Cerebellar nuclear complex (tissue), 1 donor: Measurements from ENCODE around the gene SHF.
"Not testable (repeated sequence)": the region's sequence is repeated elsewhere in the genome, so short reads cannot be mapped to it uniquely, and the experiment has no call there.

Source experiments
- DNase-seq, 2 experiments: peaks; one replicate each; lab custom pipeline; 2025; lab: John Stamatoyannopoulos, UW

The SHF gene

DNA sequence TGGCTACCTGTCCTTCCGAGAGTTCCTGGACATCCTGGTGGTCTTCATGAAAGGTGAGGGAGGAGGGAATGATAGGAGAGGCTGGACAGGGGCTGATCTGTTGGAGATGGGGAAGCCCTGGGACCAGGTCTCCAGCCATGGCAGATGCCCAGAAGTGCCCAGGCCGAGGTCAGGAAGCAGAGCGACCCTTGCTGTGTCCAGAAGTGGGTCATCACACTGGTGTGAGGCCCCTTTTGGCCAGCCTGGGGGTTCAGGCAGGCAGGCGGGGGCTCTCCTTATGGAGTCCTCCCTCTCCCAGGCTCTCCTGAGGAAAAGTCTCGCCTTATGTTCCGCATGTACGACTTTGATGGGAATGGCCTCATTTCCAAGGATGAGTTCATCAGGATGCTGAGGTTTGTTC, 40.2 kb downstream of the SHF start:
- DNase-seq = no peak

DNA sequence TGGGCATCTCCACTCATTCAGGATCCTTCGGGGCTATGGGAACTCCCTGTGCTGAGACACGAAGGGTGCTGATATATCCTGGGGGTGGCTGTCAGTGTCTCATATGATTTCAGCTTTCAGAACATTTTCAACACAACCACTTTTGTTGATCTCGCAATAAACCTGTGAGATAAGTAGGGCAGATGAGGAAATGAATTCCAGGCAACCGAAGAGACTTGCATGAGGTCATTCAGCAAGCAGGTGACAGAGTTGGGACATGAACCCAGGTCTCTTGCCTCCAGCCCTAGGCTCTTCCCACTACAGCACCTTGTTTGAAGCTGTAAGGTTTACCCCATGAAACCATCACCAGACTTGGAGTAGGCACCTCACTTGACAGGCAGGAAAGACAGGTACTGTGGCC, 41.4 kb downstream of the SHF start:
- DNase-seq = no peak

DNA sequence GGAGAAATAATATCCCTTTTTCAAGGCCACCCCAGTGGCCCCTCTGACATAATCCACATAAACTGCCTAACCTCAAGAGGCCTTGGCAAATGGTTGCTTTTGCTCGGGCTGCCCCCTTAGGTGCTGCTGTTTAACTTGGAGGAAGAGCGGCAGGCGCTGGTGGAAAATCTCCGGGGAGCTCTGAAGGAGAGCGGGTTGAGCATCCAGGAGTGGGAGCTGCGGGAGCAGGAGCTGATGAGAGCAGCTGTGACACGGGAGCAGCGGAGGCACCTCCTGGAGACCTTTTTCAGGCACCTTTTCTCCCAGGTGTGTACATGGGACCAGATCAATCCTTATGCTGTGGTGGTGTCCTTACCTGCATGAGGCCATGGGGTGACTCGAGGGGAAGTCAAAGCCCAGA, 43.0 kb downstream of the SHF start:
- no peak for DNase-seq

DNA sequence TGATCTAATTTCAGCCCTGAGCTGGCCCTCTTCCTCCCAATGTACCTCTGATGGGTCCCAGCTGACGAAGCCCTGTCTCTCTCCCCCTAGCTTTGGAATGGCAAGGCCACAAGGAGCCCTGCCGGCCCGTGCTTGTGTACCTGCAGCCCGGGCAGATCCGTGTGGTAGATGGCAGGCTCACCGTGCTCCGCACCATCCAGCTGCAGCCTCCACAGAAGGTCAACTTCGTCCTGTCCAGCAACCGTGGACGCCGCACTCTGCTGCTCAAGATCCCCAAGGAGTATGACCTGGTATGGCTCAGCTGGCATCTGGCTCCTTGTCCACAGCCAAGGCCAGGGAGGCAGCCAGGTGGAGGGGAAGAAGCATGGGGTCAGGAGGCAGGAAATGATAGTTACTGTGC, 43.8 kb downstream of the SHF start:
- DNase-seq = no peak

GRCh38 chr15:45143056-45143455, 44.7 kb downstream of the SHF start:
- no peak for DNase-seq

GRCh38 chr15:45141386-45141785, 46.4 kb downstream of the SHF start:
- DNase-seq = no peak

DNA sequence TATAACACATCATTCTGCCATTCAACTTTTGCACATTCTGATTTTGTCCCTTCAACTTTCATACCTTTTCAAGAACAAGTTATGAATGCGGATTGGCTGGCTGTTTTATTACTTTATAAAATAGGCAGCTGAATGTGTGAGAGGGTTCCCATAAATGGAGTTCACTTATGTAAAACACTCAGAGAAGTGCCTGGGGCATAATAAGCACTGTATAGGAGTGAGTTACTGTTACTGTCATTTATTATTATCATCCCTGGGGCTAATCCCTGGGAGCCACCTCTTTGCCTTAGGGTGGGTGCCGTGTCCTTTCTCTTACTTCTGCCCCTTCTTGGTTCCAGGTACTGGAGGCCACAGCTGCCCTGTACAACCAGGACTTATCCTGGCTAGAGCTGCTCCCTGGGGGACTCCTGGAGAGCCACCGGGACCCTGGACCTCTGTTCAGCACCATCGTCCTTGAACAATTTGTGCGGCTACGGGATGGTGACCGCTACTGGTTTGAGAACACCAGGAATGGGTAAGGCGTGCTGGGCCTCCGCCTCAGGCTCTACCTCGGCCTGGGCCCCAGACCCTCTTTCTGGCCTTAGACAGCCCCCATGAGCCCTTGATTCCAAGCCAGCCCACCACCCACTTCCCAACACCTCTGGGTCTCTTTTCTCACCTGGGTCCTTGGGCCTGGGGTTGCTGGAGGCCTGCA, 47.1 kb downstream of the SHF start:
- no peak for DNase-seq

DNA sequence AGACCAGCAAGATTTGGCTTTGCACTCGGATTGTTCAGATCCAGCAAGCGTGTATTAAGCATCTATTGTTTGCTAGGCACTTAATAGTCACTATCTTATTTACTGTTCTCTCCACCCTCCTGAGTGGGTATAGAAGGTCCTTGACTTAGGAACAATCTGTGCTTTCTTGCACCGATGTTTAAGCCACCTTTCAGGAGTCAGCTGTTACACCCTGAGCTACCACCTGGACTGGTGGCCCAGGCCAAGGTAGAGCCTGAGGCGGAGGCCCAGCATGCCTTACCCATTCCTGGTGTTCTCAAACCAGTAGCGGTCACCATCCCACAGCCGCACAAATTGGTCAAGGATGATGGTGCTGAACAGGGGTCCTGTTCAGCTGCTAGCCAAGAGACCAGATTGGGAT, 48.0 kb downstream of the SHF start:
- no peak for DNase-seq

- no peak for DNase-seq
These were observed 48.7 kb downstream of the SHF start for GRCh38 chr15:45138814-45139765.

- DNase-seq = no peak
These were observed 50.1 kb downstream of the SHF start for GRCh38 chr15:45137703-45138102.

GRCh38 chr15:45136378-45136764, 51.4 kb downstream of the SHF start:
- DNase-seq = no peak

GRCh38 chr15:45135705-45136377, 51.9 kb downstream of the SHF start:
- DNase-seq = not testable (repeated sequence)

- no peak for DNase-seq
These were observed 52.8 kb downstream of the SHF start for GRCh38 chr15:45134682-45135604.

GRCh38 chr15:45134046-45134445, 53.7 kb downstream of the SHF start:
- DNase-seq = no peak

DNA sequence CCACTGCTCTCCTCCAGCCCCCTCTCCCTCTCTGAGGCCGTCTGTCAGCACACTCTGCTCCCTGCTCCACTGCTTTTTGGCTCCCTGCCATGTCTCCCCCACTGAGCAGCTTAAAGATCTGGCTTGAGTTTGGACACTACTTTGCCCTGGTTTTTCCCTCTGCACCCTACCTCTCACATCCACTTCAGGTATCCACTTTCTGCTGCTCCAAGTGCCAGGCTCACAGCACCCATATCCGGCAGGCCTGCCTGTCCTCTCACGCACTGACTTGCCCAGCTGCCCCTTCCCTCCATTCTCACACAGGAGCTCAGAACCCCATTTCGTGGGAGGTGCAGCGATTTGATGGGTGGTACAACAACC, 54.2 kb downstream of the SHF start:
- DNase-seq = no peak

DNA sequence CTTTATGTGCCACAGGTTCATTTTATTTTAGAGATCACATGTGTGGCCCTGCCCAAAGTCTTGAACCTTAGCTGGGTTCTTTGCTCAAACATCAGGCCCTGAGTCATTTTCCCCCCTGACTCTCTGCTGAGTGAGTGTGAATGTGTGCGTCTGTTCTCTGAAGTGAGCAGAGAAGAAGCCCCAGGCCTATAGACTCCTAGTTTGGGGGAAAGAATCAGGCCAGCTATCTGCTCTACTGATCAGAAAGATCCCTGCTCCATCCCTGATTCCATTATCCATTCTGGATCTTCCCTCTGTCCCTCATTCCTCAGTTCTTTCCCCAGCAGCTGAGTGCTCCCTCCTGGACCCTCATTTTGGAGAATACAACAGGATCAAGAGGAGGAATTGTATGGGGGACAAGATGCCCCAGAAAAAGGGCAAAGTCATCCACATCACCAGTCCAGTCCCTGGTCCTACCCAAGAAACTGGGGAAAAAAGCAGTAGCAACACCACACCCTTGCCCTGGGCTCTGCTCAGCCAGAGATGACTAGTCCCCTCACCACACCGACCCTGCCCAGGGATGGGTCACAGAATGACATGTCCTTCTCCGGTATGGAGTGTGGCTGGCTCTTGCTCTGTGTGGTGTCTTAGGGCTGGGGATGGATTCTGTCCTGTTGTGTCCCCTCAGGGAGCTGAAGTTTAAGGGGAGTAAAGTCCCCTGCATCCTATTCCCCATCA, 54.8 kb downstream of the SHF start:
- DNase-seq = no peak

- no peak for DNase-seq
These were observed 56.3 kb downstream of the SHF start for GRCh38 chr15:45131510-45131909.

DNA sequence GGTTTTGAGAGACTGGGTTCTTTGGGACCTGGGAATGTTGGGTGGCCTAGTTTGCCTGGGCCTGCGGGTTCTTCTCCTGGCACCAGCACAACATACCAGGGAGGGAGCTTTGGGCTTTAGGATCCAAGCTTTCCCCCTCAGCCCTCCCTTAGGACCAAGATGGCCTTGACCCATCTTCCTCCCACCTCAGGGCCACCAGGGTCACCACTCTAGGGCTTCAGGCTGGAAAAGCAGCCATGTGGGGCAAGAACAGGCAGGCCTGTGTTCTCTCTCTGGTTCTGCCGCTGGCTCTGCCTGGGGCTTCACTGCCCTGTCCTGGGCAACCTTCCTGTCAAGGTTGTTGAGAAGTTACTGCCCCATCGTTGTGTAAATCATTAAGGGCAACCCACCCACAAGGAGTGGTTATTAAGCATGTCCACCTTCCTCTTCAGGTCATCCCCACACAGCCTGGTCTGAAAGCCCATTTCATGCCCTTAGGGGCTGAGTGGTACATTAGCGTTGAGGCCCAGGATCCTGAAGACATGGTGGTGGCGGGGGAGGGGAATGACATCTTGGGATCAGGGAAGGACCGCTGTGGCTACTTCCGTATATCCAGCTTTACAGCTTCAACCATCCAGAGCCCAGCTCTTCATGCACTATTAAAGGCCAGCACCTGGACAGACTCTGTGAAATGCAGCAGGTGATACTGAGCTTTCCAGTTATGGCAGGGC, 57.3 kb downstream of the SHF start:
- no peak for DNase-seq

DNA sequence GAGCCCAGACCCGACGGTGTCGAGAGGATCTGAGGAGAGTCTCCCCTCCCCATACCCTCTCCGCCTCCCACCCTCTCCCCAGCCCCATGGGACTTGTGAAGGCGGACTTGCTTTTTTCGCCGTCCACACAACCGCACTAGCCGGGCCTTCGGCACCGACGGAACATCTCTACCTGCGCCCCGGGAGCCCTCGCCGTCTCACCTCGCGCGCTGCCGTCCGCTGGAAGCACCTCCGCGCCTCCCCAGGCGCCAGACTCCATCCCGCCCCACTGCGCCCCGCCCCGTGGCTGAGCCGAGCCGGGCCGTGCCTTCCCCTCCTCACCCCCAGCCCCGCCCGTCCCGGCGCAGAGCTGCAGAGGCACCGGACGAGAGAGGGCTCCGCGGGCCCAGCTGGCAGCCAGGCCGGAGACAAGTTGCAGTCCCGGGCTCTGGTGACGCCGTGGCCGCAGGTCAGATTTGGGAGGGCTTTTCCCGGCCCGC, 58.1 kb downstream of the SHF start, which contains the start of the genes DUOX1 and DUOXA1:
Gene DUOX1, plus strand, starts transcription at position 344 of the 479 bp plus-strand sequence. CDS start 1,973 bp downstream, outside the sequence.
Gene DUOXA1, minus strand, starts transcription at position 229 of the 479 bp plus-strand sequence. CDS start 6,865 bp downstream, outside the sequence.
- no peak for DNase-seq
